Measurements from ENCODE around the gene DMD. TPM values are rescaled to one million over a fixed set of nuclear protein-coding genes. Genes with fewer than 3 reads are reported as not detected.
A peak's percentile ranks its signal among the peaks of the same experiment; 100 is the strongest.

Gene DMD
- total and polyA plus RNA-seq, 2 donors (not counting 1 experiment from before 2014, with no cell fraction given) = 5.1 to 7.2 TPM

GRCh38 chrX:31213941-31214340 lies 1997.4 kb downstream of the DMD start:
- H2AFZ ChIP-seq (ENCODE audit: low read length) = no peak overlapping the region
- H4K20me1 ChIP-seq (ENCODE audit: control insufficient read depth, extremely low read depth, insufficient read depth, low read length) = no peaks in the 10 kb centered on the region
- H3K4me2 ChIP-seq (ENCODE audit: extremely low read depth, insufficient read depth, low read length) = no peak overlapping the region
- no peaks in the 10 kb centered on the region for H3K36me3 ChIP-seq (ENCODE audit: control insufficient read depth, insufficient read depth, low read length)
- H3K9me3 ChIP-seq (ENCODE audit: control insufficient read depth, insufficient read depth, low read depth, low read length) = no peaks in the 10 kb centered on the region
- no peak overlapping the region for H3K4me3 ChIP-seq (replicated peaks in 1 of 4; ENCODE audit: control extremely low read depth in 1 of 4, insufficient read depth in 1 of 4, low read depth in 3 of 4, low read length in 4 of 4)
- TF ChIP-seq, protein P1, sequence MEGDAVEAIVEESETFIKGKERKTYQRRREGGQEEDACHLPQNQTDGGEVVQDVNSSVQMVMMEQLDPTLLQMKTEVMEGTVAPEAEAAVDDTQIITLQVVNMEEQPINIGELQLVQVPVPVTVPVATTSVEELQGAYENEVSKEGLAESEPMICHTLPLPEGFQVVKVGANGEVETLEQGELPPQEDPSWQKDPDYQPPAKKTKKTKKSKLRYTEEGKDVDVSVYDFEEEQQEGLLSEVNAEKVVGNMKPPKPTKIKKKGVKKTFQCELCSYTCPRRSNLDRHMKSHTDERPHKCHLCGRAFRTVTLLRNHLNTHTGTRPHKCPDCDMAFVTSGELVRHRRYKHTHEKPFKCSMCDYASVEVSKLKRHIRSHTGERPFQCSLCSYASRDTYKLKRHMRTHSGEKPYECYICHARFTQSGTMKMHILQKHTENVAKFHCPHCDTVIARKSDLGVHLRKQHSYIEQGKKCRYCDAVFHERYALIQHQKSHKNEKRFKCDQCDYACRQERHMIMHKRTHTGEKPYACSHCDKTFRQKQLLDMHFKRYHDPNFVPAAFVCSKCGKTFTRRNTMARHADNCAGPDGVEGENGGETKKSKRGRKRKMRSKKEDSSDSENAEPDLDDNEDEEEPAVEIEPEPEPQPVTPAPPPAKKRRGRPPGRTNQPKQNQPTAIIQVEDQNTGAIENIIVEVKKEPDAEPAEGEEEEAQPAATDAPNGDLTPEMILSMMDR (conservative IDR thresholded peaks at IDR 0.05 in 1 of 2, IDR thresholded peaks at IDR 0.05 in 1 of 2; ENCODE audit: low read depth in 1 of 2, low read length in 2 of 2) = peak; percentile 57 to 64
- no peak for TF ChIP-seq EZH2 (IDR thresholded peaks at IDR 0.05; ENCODE audit: low read length, missing control alignments)
- no peaks in the 10 kb centered on the region for H3K4me1 ChIP-seq (ENCODE audit: control insufficient read depth, extremely low read depth, insufficient read depth, low read length)
- no peaks in the 10 kb centered on the region for H3K27me3 ChIP-seq (ENCODE audit: control insufficient read depth, insufficient read depth, low read length)
- peak in 1 of 2 donors; percentile 30 for DNase-seq (ENCODE audit: low read depth in 2 of 2)
- no peaks in the 10 kb centered on the region for H3K79me2 ChIP-seq (ENCODE audit: control insufficient read depth, insufficient read depth, low read length)
- H3K27ac ChIP-seq (ENCODE audit: insufficient read depth, low read length) = no peak overlapping the region
- H3K9ac ChIP-seq (ENCODE audit: insufficient read depth, low read length) = no peak overlapping the region

GRCh38 chrX:31212856-31213748 lies 1998.2 kb downstream of the DMD start:
- Histone ChIP-seq H3K4me2 (ENCODE audit: extremely low read depth, insufficient read depth, low read length) (no peak overlapping the region), H3K27me3 (ENCODE audit: control insufficient read depth, insufficient read depth, low read length) (no peaks in the 10 kb centered on the region), H3K79me2 (ENCODE audit: control insufficient read depth, insufficient read depth, low read length) (no peaks in the 10 kb centered on the region), H2AFZ (ENCODE audit: low read length) (no peak overlapping the region), H4K20me1 (ENCODE audit: control insufficient read depth, extremely low read depth, insufficient read depth, low read length) (no peaks in the 10 kb centered on the region), H3K36me3 (ENCODE audit: control insufficient read depth, insufficient read depth, low read length) (no peaks in the 10 kb centered on the region), H3K4me3 (replicated peaks in 1 of 4; ENCODE audit: control extremely low read depth in 1 of 4, insufficient read depth in 1 of 4, low read depth in 3 of 4, low read length in 4 of 4) (no peak overlapping the region), H3K9ac (ENCODE audit: insufficient read depth, low read length) (no peak overlapping the region), H3K4me1 (ENCODE audit: control insufficient read depth, extremely low read depth, insufficient read depth, low read length) (no peaks in the 10 kb centered on the region), H3K9me3 (ENCODE audit: control insufficient read depth, insufficient read depth, low read depth, low read length) (no peaks in the 10 kb centered on the region), H3K27ac (ENCODE audit: insufficient read depth, low read length) (no peak overlapping the region)
- TF ChIP-seq, protein P1 (conservative IDR thresholded peaks at IDR 0.05 in 1 of 2, IDR thresholded peaks at IDR 0.05 in 1 of 2; ENCODE audit: low read depth in 1 of 2, low read length in 2 of 2) = no peak
- no peak for DNase-seq (ENCODE audit: low read depth in 2 of 2)

GRCh38 chrX:31209005-31209628 lies 2002.2 kb downstream of the DMD start:
- no peak overlapping the region for H3K4me3 ChIP-seq (replicated peaks in 1 of 4; ENCODE audit: control extremely low read depth in 1 of 4, insufficient read depth in 1 of 4, low read depth in 3 of 4, low read length in 4 of 4)

More at GRCh38 chrX:31209005-31209628, 2002.2 kb downstream of the DMD start:
- Histone ChIP-seq H3K9ac (ENCODE audit: insufficient read depth, low read length) (no peak overlapping the region), H3K4me1 (ENCODE audit: control insufficient read depth, extremely low read depth, insufficient read depth, low read length) (no peaks in the 10 kb centered on the region), H3K27ac (ENCODE audit: insufficient read depth, low read length) (no peak overlapping the region), H2AFZ (ENCODE audit: low read length) (no peak overlapping the region), H3K79me2 (ENCODE audit: control insufficient read depth, insufficient read depth, low read length) (no peaks in the 10 kb centered on the region), H3K27me3 (ENCODE audit: control insufficient read depth, insufficient read depth, low read length) (no peaks in the 10 kb centered on the region), H3K9me3 (ENCODE audit: control insufficient read depth, insufficient read depth, low read depth, low read length) (no peaks in the 10 kb centered on the region), H3K4me2 (ENCODE audit: extremely low read depth, insufficient read depth, low read length) (no peak overlapping the region), H3K36me3 (ENCODE audit: control insufficient read depth, insufficient read depth, low read length) (no peaks in the 10 kb centered on the region), H4K20me1 (ENCODE audit: control insufficient read depth, extremely low read depth, insufficient read depth, low read length) (no peaks in the 10 kb centered on the region)
- no peak for TF ChIP-seq EZH2 (IDR thresholded peaks at IDR 0.05; ENCODE audit: low read length, missing control alignments)
- TF ChIP-seq, protein P1 (conservative IDR thresholded peaks at IDR 0.05 in 1 of 2, IDR thresholded peaks at IDR 0.05 in 1 of 2; ENCODE audit: low read depth in 1 of 2, low read length in 2 of 2) = no peak
- DNase-seq (ENCODE audit: low read depth in 2 of 2) = peak in 1 of 2 donors; percentile 33
